Prostate gland (tissue), 2 donors: ENCODE data around the gene ST8SIA6. TPM values are rescaled to one million over a fixed set of nuclear protein-coding genes. Genes with fewer than 3 reads are reported as not detected.

Experiments
- DNase-seq: peaks from one replicate; pipeline ENCODE4 v3.0.0-alpha.2; 2019; ENCODE audit warnings: low spot score
- H3K27ac ChIP-seq, 2 donors: fragments of 200-600 bp; sonication (generic); 2 replicates each; pipeline ENCODE4 v1.5.1; 2017 to 2019
- H3K27me3 ChIP-seq: fragments of 200-600 bp; sonication (generic); replicated peaks from 2 replicates; pipeline ENCODE4 v1.5.1; 2019; ENCODE audit not compliant: insufficient read depth
- H3K36me3 ChIP-seq, 2 donors: fragments of 200-600 bp; sonication (generic); 1 replicate in 1 of 2; 2 replicates in 1 of 2; pipeline versions ENCODE4 v1.5.1 to v1.8.1; 2017 to 2019
- H3K4me1 ChIP-seq: fragments of 200-600 bp; sonication (generic); replicated peaks from 2 replicates; pipeline ENCODE4 v1.5.1; 2019
- H3K4me3 ChIP-seq, 2 donors: fragments of 200-600 bp; sonication (generic); 2 replicates each; pipeline ENCODE4 v1.5.1; 2017 to 2019
- H3K9me3 ChIP-seq: fragments of 200-600 bp; sonication (generic); 2 replicates; pipeline ENCODE4 v1.5.1; 2017
- POLR2A ChIP-seq: fragments of 450-650 bp; IDR thresholded peaks from one replicate; pipeline ENCODE4 v1.6.1; 2016; ENCODE audit warnings: antibody characterized with exemption, mild to moderate bottlenecking
- POLR2AphosphoS5 ChIP-seq: sonication (generic); formaldehyde crosslinking; IDR thresholded peaks from one replicate; pipeline ENCODE4 v1.6.1; 2017; ENCODE audit warnings: antibody characterized with exemption
- WGBS: methylation state at CpG from one replicate; pipeline ENCODE4 v1.1.5; 2018; 5-methylcytosine and 5-hydroxymethylcytosine counted together
- intact Hi-C: fragments of 100-400 bp; cut with DNase I; formaldehyde crosslinking; loops from one replicate; pipeline ENCODE4 v1.14.2; 2022
- total RNA-seq, 2 donors: library from RNA; depleted of rRNA; stranded (reverse); fragments of >200 nt; gene quantifications; one replicate each; pipeline ENCODE4 v1.1.0, GENCODE V29; 2016
- TF ChIP-seq, protein P1 (sequence below), 4 experiments: fragments of 200-600 bp in 2 of 4; fragments of 450-650 bp in 2 of 4; sonication (generic) in 2 of 4; IDR thresholded peaks; 1 replicate in 3 of 4; 2 replicates in 1 of 4; pipeline ENCODE4 v1.5.1; 2016 to 2019; ENCODE audit warnings: antibody characterized with exemption in 4 of 4, mild to moderate bottlenecking in 2 of 4, moderate library complexity in 2 of 4

Gene ST8SIA6
- total RNA-seq, 2 donors from 2014 or later, result 1.1 to 5.6 TPM

DNA sequence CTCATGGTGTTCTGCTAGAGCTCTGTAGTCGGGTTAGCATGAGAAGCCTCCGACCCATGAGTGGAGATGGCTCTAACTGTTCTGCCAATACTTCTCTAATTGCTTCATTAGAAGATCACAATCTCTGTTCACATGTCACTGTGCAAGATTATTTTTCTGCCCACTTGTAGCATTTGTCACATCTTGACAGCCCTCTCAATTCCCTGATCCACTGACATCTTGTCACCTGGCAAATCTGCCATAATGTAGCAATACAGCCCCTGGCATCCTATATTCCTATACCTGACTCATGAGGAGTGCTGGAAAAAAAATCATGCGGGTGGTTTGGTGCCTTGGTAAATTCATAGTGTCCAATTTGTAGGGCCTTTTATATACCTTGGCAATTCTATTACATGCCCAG lies 58.4 kb downstream of the ST8SIA6 start:
- DNase-seq, result no peak
- H3K4me1 ChIP-seq, result no peaks in the 10 kb centered on the region
- no peak overlapping the region for H3K27ac ChIP-seq
- intact Hi-C loops, result no loop called here
- no peaks in the 10 kb centered on the region for H3K27me3 ChIP-seq
- no peak for TF ChIP-seq POLR2AphosphoS5
- no peaks in the 10 kb centered on the region for H3K36me3 ChIP-seq
- WGBS, result 92% methylated on average over 3 of the region's 3 CpGs
- H3K9me3 ChIP-seq, result no peaks in the 10 kb centered on the region
- no peak overlapping the region for H3K4me3 ChIP-seq

- no peaks in the 10 kb centered on the region for H3K27me3 ChIP-seq
- TF ChIP-seq POLR2AphosphoS5, result no peak
- no peak for TF ChIP-seq POLR2A
- TF ChIP-seq, protein P1, sequence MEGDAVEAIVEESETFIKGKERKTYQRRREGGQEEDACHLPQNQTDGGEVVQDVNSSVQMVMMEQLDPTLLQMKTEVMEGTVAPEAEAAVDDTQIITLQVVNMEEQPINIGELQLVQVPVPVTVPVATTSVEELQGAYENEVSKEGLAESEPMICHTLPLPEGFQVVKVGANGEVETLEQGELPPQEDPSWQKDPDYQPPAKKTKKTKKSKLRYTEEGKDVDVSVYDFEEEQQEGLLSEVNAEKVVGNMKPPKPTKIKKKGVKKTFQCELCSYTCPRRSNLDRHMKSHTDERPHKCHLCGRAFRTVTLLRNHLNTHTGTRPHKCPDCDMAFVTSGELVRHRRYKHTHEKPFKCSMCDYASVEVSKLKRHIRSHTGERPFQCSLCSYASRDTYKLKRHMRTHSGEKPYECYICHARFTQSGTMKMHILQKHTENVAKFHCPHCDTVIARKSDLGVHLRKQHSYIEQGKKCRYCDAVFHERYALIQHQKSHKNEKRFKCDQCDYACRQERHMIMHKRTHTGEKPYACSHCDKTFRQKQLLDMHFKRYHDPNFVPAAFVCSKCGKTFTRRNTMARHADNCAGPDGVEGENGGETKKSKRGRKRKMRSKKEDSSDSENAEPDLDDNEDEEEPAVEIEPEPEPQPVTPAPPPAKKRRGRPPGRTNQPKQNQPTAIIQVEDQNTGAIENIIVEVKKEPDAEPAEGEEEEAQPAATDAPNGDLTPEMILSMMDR (IDR thresholded peaks at IDR 0.05), result no peak
- no peak for DNase-seq
- 43% methylated on average over 6 of the region's 6 CpGs for WGBS
- H3K4me3 ChIP-seq, result no peak overlapping the region
- no peaks in the 10 kb centered on the region for H3K9me3 ChIP-seq
- no peaks in the 10 kb centered on the region for H3K36me3 ChIP-seq
- intact Hi-C loops, result no loop called here
- H3K27ac ChIP-seq, result no peak overlapping the region
- H3K4me1 ChIP-seq, result no peaks in the 10 kb centered on the region
Observed at GRCh38 chr10:17394854-17395253, 59.5 kb downstream of the ST8SIA6 start.

GRCh38 chr10:17387861-17388503 lies 66.4 kb downstream of the ST8SIA6 start:
- H3K27me3 ChIP-seq, result no peaks in the 10 kb centered on the region
- TF ChIP-seq POLR2A (no peak), POLR2AphosphoS5 (peak; percentile 91)
- TF ChIP-seq, protein P1 (IDR thresholded peaks at IDR 0.05), result no peak
- no peaks in the 10 kb centered on the region for H3K9me3 ChIP-seq
- WGBS, result 35% methylated on average over 6 of the region's 6 CpGs
- intact Hi-C loops, result no loop called here
- H3K4me3 ChIP-seq, result peak overlapping the region in 1 of 2 donors; percentile 10
- H3K4me1 ChIP-seq, result no peaks in the 10 kb centered on the region
- peak; percentile 85 for DNase-seq
- peak overlapping the region; percentile 77 to 84 for H3K27ac ChIP-seq
- H3K36me3 ChIP-seq, result no peaks in the 10 kb centered on the region

GRCh38 chr10:17386616-17387075 lies 67.7 kb downstream of the ST8SIA6 start:
- Histone ChIP-seq H3K27me3 (no peaks in the 10 kb centered on the region), H3K9me3 (no peaks in the 10 kb centered on the region), H3K4me3 (no peak overlapping the region), H3K27ac (peak overlapping the region; percentile 77 to 84), H3K4me1 (no peaks in the 10 kb centered on the region), H3K36me3 (no peaks in the 10 kb centered on the region)
- 85% methylated on average over 15 of the region's 15 CpGs for WGBS
- DNase-seq, result no peak
- intact Hi-C loops, result no loop called here
- TF ChIP-seq, protein P1 (IDR thresholded peaks at IDR 0.05), result no peak
- TF ChIP-seq POLR2AphosphoS5 (no peak), POLR2A (no peak)

- intact Hi-C loops, result no loop called here
- H3K9me3 ChIP-seq, result no peaks in the 10 kb centered on the region
- H3K36me3 ChIP-seq, result no peaks in the 10 kb centered on the region
- no peaks in the 10 kb centered on the region for H3K27me3 ChIP-seq
- TF ChIP-seq POLR2AphosphoS5, result no peak
- no peak overlapping the region for H3K4me3 ChIP-seq
- peak overlapping the region in 1 of 2 donors; percentile 84 for H3K27ac ChIP-seq
- DNase-seq, result no peak
- no peaks in the 10 kb centered on the region for H3K4me1 ChIP-seq
- 98% methylated on average over 16 of the region's 18 CpGs for WGBS
Observed at GRCh38 chr10:17386021-17386420, 68.4 kb downstream of the ST8SIA6 start.

GRCh38 chr10:17385066-17385465 lies 69.3 kb downstream of the ST8SIA6 start:
- Histone ChIP-seq H3K36me3 (no peaks in the 10 kb centered on the region), H3K27ac (no peak overlapping the region), H3K4me1 (no peaks in the 10 kb centered on the region), H3K27me3 (no peaks in the 10 kb centered on the region), H3K4me3 (no peak overlapping the region), H3K9me3 (no peaks in the 10 kb centered on the region)
- 76% methylated on average over 6 of the region's 6 CpGs for WGBS
- TF ChIP-seq POLR2AphosphoS5, result no peak
- TF ChIP-seq, protein P1 (IDR thresholded peaks at IDR 0.05), result no peak
- no peak for TF ChIP-seq POLR2A
- intact Hi-C loops, result no loop called here
- DNase-seq, result no peak
